OCI-LY3 (cell line): Measurements from ENCODE around the gene NT5DC4.

Experiments used
- H2AFZ ChIP-seq: fragments of 200-600, 300-600 bp; shearing (Covaris generic); 2 replicates; pipeline ENCODE4 v1.6.0; 2014; ENCODE audit warnings: antibody characterized with exemption, low read depth, low read length
- H3K27ac ChIP-seq: fragments of 200-600, 300-600 bp; sonication (generic); 2 replicates; pipeline ENCODE4 v1.5.1; 2014; ENCODE audit warnings: mild to moderate bottlenecking, low read length, moderate library complexity, mixed read lengths
- H3K27me3 ChIP-seq: fragments of 200-600, 300-600 bp; sonication (generic); 2 replicates; pipeline ENCODE4 v1.6.1; 2014; ENCODE audit warnings: low read depth, low read length, mixed read lengths
- H3K36me3 ChIP-seq: fragments of 200-600, 300-600 bp; sonication (generic); replicated peaks from 2 replicates; pipeline ENCODE3; 2014; ENCODE audit warnings: low read depth, low read length, mixed read lengths
- H3K4me1 ChIP-seq: fragments of 300-600, 200-600 bp; sonication (generic); 2 replicates; pipeline ENCODE4 v1.6.1; 2014; ENCODE audit warnings: low read length, mixed read lengths
- H3K4me2 ChIP-seq: fragments of 200-600, 300-600 bp; sonication (generic); 2 replicates; pipeline ENCODE4 v1.6.1; 2014; ENCODE audit warnings: low read length, mixed read lengths
- H3K4me3 ChIP-seq: fragments of 300-600, 200-600 bp; sonication (generic); 2 replicates; pipeline ENCODE4 v1.5.1; 2014; ENCODE audit warnings: antibody characterized with exemption, mild to moderate bottlenecking, low read length, moderate library complexity
- H3K79me2 ChIP-seq: fragments of 300-600, 200-600 bp; shearing (Covaris generic); 2 replicates; pipeline ENCODE4 v1.6.1; 2014; ENCODE audit warnings: mild to moderate bottlenecking, low read length, mixed read lengths
- H3K9ac ChIP-seq: fragments of 300-600, 200-600 bp; shearing (Covaris generic); 2 replicates; pipeline ENCODE4 v1.6.0; 2014; ENCODE audit warnings: mild to moderate bottlenecking, low read length, moderate library complexity
- H3K9me3 ChIP-seq: fragments of 200-600, 300-600 bp; shearing (Covaris generic); 2 replicates; pipeline ENCODE4 v1.6.1; 2014; ENCODE audit warnings: low read length, mixed read lengths; ENCODE audit not compliant: insufficient read depth
- H4K20me1 ChIP-seq: fragments of 200-600, 300-600 bp; sonication (generic); 2 replicates; pipeline ENCODE4 v1.6.1; 2016; ENCODE audit warnings: low read length, mixed read lengths; ENCODE audit not compliant: insufficient read depth
- CTCF ChIP-seq: fragments of 200-600, 300-600 bp; sonication (generic); IDR thresholded peaks from 2 replicates; pipeline ENCODE4 v1.5.1; 2014; ENCODE audit warnings: antibody characterized with exemption, low read length, low read depth
- EZH2phosphoT487 ChIP-seq: fragments of 200-600 bp; shearing (Covaris generic); IDR thresholded peaks from 2 replicates; pipeline ENCODE4 v1.6.1; 2018; ENCODE audit warnings: antibody characterized with exemption, mixed run types, low read depth

The NT5DC4 gene

GRCh38 chr2:112730216-112730615 lies 9.4 kb downstream of the NT5DC4 start:
- H3K27ac ChIP-seq, result no peak overlapping the region
- H3K79me2 ChIP-seq, result no peaks in the 10 kb centered on the region
- no peak overlapping the region for H2AFZ ChIP-seq
- H3K4me2 ChIP-seq, result no peak overlapping the region
- H3K27me3 ChIP-seq, result no peaks in the 10 kb centered on the region
- no peak overlapping the region for H3K4me3 ChIP-seq
- no peak overlapping the region for H3K9ac ChIP-seq
- TF ChIP-seq CTCF, result no peak
- TF ChIP-seq EZH2phosphoT487, result no peak
- peaks cover 26% of the 10 kb centered on the region for H3K4me1 ChIP-seq
- no peaks in the 10 kb centered on the region for H4K20me1 ChIP-seq
- H3K9me3 ChIP-seq, result no peaks in the 10 kb centered on the region
- H3K36me3 ChIP-seq, result no peaks in the 10 kb centered on the region

- TF ChIP-seq EZH2phosphoT487, result no peak
- TF ChIP-seq CTCF, result no peak
- Histone ChIP-seq H3K4me2 (no peak overlapping the region), H3K4me1 (peaks cover 20% of the 10 kb centered on the region), H3K9me3 (no peaks in the 10 kb centered on the region), H3K27ac (no peak overlapping the region), H3K4me3 (no peak overlapping the region), H3K79me2 (no peaks in the 10 kb centered on the region), H4K20me1 (no peaks in the 10 kb centered on the region), H3K27me3 (no peaks in the 10 kb centered on the region), H2AFZ (no peak overlapping the region), H3K36me3 (no peaks in the 10 kb centered on the region), H3K9ac (no peak overlapping the region)
Observed at GRCh38 chr2:112730791-112731190, 10.0 kb downstream of the NT5DC4 start.

GRCh38 chr2:112731479-112731878 lies 10.7 kb downstream of the NT5DC4 start:
- no peaks in the 10 kb centered on the region for H3K36me3 ChIP-seq
- no peaks in the 10 kb centered on the region for H4K20me1 ChIP-seq
- H3K4me3 ChIP-seq, result no peak overlapping the region
- H3K4me1 ChIP-seq, result peaks cover 13% of the 10 kb centered on the region
- no peak overlapping the region for H3K27ac ChIP-seq
- H2AFZ ChIP-seq, result no peak overlapping the region
- no peaks in the 10 kb centered on the region for H3K27me3 ChIP-seq
- TF ChIP-seq EZH2phosphoT487 (no peak), CTCF (no peak)
- H3K9me3 ChIP-seq, result no peaks in the 10 kb centered on the region
- H3K9ac ChIP-seq, result no peak overlapping the region
- H3K4me2 ChIP-seq, result no peak overlapping the region
- H3K79me2 ChIP-seq, result no peaks in the 10 kb centered on the region

- no peak overlapping the region for H3K4me2 ChIP-seq
- no peaks in the 10 kb centered on the region for H4K20me1 ChIP-seq
Observed at GRCh38 chr2:112733456-112733855, 12.6 kb downstream of the NT5DC4 start.

More at GRCh38 chr2:112733456-112733855, 12.6 kb downstream of the NT5DC4 start:
- no peaks in the 10 kb centered on the region for H3K27me3 ChIP-seq
- no peaks in the 10 kb centered on the region for H3K9me3 ChIP-seq
- H3K4me1 ChIP-seq, result peaks cover 4% of the 10 kb centered on the region
- H3K36me3 ChIP-seq, result peaks cover 12% of the 10 kb centered on the region
- H3K27ac ChIP-seq, result no peak overlapping the region
- H3K9ac ChIP-seq, result no peak overlapping the region
- H3K79me2 ChIP-seq, result no peaks in the 10 kb centered on the region
- H2AFZ ChIP-seq, result no peak overlapping the region
- TF ChIP-seq CTCF, result no peak
- no peak for TF ChIP-seq EZH2phosphoT487
- H3K4me3 ChIP-seq, result no peak overlapping the region
